Gastroesophageal sphincter (tissue), 3 donors: ENCODE data around the gene INPP5A.

Source experiments
- EP300 ChIP-seq: sonication (generic); formaldehyde crosslinking; IDR thresholded peaks from one replicate; pipeline ENCODE4 v1.6.1; 2017; ENCODE audit warnings: antibody characterized with exemption, mild to moderate bottlenecking
- POLR2A ChIP-seq, 2 donors: fragments of 450-650 bp; IDR thresholded peaks; one replicate each; pipeline ENCODE4 v1.6.1; 2017; ENCODE audit warnings: antibody characterized with exemption in 2 of 2, mild to moderate bottlenecking in 2 of 2, moderate library complexity in 1 of 2
- TF ChIP-seq, protein P1 (sequence below), 4 experiments: fragments of 200-600 bp in 2 of 4; fragments of 450-650 bp in 2 of 4; sonication (generic) in 1 of 4; IDR thresholded peaks; one replicate each; pipeline ENCODE4 v1.5.1; 2017 to 2019; ENCODE audit warnings: antibody characterized with exemption in 4 of 4, mild to moderate bottlenecking in 2 of 4, moderate library complexity in 2 of 4

DNA sequence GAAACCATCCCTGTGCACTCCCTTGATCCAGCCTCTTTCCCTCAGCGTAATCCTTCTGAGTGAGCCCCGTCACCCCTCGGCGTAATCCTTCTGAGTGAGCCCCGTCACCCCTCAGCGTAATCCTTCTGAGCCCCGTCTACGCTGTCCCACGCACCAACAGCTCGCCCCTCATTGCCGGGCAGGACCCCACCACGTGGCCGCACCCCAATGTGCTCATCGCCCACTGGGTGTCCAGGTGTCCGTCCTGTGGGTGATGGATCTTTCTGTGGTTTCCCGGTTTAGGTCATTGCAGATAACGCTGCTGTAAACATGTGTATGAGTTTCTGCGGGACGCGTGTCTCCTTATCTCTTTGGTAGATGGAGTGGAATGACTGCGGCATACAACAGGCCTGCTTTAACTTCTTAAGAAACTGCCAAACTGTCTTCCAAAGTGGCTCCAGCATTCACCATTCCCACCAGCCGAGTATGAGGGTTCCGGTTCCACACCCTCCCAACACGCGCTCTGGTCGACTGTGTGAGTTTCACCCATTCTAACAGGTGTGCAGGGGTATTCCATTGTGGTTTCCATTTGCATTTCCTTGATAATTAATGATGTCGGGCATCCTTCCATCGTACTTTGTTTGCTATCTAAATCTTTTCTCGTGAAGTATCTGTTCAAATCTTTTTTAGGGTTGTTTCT, 290.4 kb downstream of the INPP5A start:
- TF ChIP-seq, protein P1, sequence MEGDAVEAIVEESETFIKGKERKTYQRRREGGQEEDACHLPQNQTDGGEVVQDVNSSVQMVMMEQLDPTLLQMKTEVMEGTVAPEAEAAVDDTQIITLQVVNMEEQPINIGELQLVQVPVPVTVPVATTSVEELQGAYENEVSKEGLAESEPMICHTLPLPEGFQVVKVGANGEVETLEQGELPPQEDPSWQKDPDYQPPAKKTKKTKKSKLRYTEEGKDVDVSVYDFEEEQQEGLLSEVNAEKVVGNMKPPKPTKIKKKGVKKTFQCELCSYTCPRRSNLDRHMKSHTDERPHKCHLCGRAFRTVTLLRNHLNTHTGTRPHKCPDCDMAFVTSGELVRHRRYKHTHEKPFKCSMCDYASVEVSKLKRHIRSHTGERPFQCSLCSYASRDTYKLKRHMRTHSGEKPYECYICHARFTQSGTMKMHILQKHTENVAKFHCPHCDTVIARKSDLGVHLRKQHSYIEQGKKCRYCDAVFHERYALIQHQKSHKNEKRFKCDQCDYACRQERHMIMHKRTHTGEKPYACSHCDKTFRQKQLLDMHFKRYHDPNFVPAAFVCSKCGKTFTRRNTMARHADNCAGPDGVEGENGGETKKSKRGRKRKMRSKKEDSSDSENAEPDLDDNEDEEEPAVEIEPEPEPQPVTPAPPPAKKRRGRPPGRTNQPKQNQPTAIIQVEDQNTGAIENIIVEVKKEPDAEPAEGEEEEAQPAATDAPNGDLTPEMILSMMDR (IDR thresholded peaks at IDR 0.05) = no peak
- TF ChIP-seq POLR2A (IDR thresholded peaks at IDR 0.05) (no peak), EP300 (no peak)
